HEK293 (cell line): ENCODE measurements around the gene NEK7.

ENCODE experiments used
- RBAK ChIP-seq: fragments of 450-650 bp; formaldehyde crosslinking; IDR thresholded peaks from 2 replicates; pipeline ENCODE4 v1.5.1; 2016; ENCODE audit warnings: missing biosample characterization, missing genetic modification characterization
- TCF7L2 ChIP-seq: IDR thresholded peaks from 2 replicates; pipeline ENCODE4 v1.6.1; 2011; ENCODE audit warnings: low read depth, mild to moderate bottlenecking, inconsistent platforms, low read length, moderate library complexity, borderline replicate concordance
- ZFP37 ChIP-seq: fragments of 450-650 bp; formaldehyde crosslinking; IDR thresholded peaks from 2 replicates; pipeline ENCODE4 v1.5.1; 2016; ENCODE audit warnings: missing biosample characterization, missing genetic modification characterization
- ZNF549 ChIP-seq: fragments of 450-650 bp; IDR thresholded peaks from 2 replicates; pipeline ENCODE4 v1.5.1; 2018; ENCODE audit warnings: missing biosample characterization, missing genetic modification characterization, mild to moderate bottlenecking, inconsistent platforms, moderate library complexity
- ZNF571 ChIP-seq: fragments of 450-650 bp; formaldehyde crosslinking; IDR thresholded peaks from 2 replicates; pipeline ENCODE4 v1.5.0; 2017; ENCODE audit warnings: missing biosample characterization, missing genetic modification characterization
- TF ChIP-seq, protein P1 (sequence below): fragments of 450-650 bp; formaldehyde crosslinking; IDR thresholded peaks from 2 replicates; pipeline ENCODE4 v1.5.1; 2016; ENCODE audit warnings: missing biosample characterization, missing genetic modification characterization

DNA sequence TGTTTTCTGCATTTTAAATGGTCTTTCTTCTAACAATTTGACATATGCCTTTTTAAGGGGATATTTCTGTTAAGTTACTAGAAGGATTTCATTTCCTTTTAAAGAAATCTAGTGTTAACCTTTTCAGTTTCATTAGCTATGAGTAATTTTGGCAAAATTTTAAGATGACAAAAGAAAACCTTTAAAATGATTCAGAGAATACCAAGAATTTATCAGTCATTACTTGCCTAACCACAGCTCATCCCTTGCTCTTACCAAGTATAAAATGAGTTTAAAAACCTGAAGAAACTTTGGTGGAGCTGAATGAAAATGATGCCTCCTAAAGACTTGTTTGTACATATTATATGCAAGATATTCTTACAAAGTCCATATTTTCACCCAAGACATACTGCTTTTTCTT is 101.7 kb downstream of the NEK7 start:
- TF ChIP-seq ZNF549 (tag by site-specific recombination), result no peak
- TF ChIP-seq ZNF571, result no peak
- TF ChIP-seq TCF7L2, result no peak
- no peak for TF ChIP-seq ZFP37 (tag by site-specific recombination)
- no peak for TF ChIP-seq RBAK
- TF ChIP-seq, protein P1, sequence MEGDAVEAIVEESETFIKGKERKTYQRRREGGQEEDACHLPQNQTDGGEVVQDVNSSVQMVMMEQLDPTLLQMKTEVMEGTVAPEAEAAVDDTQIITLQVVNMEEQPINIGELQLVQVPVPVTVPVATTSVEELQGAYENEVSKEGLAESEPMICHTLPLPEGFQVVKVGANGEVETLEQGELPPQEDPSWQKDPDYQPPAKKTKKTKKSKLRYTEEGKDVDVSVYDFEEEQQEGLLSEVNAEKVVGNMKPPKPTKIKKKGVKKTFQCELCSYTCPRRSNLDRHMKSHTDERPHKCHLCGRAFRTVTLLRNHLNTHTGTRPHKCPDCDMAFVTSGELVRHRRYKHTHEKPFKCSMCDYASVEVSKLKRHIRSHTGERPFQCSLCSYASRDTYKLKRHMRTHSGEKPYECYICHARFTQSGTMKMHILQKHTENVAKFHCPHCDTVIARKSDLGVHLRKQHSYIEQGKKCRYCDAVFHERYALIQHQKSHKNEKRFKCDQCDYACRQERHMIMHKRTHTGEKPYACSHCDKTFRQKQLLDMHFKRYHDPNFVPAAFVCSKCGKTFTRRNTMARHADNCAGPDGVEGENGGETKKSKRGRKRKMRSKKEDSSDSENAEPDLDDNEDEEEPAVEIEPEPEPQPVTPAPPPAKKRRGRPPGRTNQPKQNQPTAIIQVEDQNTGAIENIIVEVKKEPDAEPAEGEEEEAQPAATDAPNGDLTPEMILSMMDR, result no peak
